ENCODE measurements around the gene SH2B2.

Gene SH2B2

GRCh38 chr7:102320601-102321350 lies 34.1 kb downstream of the SH2B2 start:
- no peak for ATAC-seq
- TF ChIP-seq CSRNP3 (CRISPR knock-in tag; IDR thresholded peaks at IDR 0.05) (no peak), GLIS3 (CRISPR knock-in tag; IDR thresholded peaks at IDR 0.05) (no peak), TSHZ2 (CRISPR knock-in tag; IDR thresholded peaks at IDR 0.05) (no peak), ARNTL (CRISPR knock-in tag; IDR thresholded peaks at IDR 0.05; ENCODE audit: borderline replicate concordance, low read depth) (no peak), SNAI2 (CRISPR knock-in tag; IDR thresholded peaks at IDR 0.05) (no peak), TCF4 (CRISPR knock-in tag; IDR thresholded peaks at IDR 0.05; ENCODE audit: borderline replicate concordance) (no peak), TOX (CRISPR knock-in tag; IDR thresholded peaks at IDR 0.05; ENCODE audit: borderline replicate concordance) (no peak), RARB (CRISPR knock-in tag; IDR thresholded peaks at IDR 0.05) (no peak), CSDC2 (CRISPR knock-in tag; IDR thresholded peaks at IDR 0.05) (no peak)
- TF ChIP-seq, protein P1, sequence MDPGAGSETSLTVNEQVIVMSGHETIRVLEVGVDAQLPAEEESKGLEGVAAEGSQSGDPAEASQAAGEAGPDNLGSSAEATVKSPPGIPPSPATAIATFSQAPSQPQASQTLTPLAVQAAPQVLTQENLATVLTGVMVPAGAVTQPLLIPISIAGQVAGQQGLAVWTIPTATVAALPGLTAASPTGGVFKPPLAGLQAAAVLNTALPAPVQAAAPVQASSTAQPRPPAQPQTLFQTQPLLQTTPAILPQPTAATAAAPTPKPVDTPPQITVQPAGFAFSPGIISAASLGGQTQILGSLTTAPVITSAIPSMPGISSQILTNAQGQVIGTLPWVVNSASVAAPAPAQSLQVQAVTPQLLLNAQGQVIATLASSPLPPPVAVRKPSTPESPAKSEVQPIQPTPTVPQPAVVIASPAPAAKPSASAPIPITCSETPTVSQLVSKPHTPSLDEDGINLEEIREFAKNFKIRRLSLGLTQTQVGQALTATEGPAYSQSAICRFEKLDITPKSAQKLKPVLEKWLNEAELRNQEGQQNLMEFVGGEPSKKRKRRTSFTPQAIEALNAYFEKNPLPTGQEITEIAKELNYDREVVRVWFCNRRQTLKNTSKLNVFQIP (CRISPR knock-in tag; IDR thresholded peaks at IDR 0.05; ENCODE audit: borderline replicate concordance, low read depth) = no peak

DNA sequence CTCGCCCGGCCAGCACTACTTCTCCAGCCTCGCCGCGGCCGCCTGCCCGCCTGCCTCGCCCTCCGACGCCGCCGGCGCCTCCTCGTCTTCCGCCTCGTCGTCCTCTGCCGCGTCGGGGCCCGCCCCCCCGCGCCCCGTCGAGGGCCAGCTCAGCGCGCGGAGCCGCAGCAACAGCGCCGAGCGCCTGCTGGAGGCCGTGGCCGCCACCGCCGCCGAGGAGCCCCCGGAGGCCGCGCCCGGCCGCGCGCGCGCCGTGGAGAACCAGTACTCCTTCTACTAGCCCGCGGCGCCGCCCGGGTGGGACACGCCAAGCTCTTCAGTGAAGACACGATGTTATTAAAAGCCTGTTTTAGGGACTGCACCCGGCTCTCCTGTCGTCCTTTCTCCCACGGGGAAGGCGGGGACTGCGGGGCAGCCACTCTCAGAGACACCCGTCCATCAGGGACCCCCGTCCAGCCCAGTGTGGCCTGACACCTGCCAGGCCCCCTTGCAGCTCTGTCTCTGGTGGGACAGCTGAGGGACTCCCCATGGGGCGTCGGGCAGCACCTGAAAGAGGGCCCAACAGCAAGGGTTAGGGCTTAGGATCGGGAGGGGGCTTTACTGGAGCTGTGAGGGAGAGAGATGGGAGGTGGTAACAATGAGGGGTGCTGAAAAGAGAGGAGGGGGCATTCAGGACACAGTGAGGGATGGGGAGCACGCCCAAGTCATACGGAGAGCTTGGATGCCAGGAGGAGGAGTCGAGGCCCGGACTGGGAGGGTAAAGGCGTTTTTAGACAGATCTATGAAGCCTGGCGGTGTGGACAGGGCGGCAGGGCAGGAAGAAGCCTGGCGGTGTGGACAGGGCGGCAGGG lies 34.9 kb downstream of the SH2B2 start:
- TF ChIP-seq, protein P1 (CRISPR knock-in tag; IDR thresholded peaks at IDR 0.05; ENCODE audit: borderline replicate concordance, low read depth) = no peak
- no peak for ATAC-seq

DNA sequence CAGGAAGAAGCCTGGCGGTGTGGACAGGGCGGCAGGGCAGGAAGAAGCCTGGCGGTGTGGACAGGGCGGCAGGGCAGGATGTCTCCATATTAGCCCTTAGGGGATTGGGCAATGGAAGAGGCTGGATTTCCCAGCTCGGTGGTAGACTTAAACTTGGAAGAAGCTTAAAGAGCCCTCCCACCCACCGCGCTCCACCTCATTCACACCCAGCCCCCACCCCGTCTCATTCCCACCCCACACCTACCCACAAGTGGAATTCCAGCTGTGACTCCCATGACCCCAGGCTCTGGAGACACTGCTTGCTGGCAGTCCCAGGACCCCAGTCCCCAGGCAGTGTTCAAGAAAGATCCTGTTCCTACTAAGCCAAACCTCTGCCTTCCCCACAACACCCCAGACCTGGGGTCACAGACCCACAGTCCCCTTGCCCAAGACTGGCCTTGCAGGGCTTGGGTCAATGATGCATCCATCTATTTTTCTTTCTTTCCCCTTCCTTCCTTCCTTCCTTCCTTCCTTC lies 35.6 kb downstream of the SH2B2 start:
- ATAC-seq = no peak
- TF ChIP-seq ZFP3 (CRISPR knock-in tag; IDR thresholded peaks at IDR 0.05) (no peak), GLIS3 (CRISPR knock-in tag; IDR thresholded peaks at IDR 0.05) (no peak), TSHZ2 (CRISPR knock-in tag; IDR thresholded peaks at IDR 0.05) (no peak), ISL1 (CRISPR knock-in tag; IDR thresholded peaks at IDR 0.05) (no peak), CSDC2 (CRISPR knock-in tag; IDR thresholded peaks at IDR 0.05) (no peak), BACH2 (CRISPR knock-in tag; IDR thresholded peaks at IDR 0.05; ENCODE audit: borderline replicate concordance) (no peak), ESRRG (CRISPR knock-in tag; IDR thresholded peaks at IDR 0.05) (no peak), ZFP30 (CRISPR knock-in tag; IDR thresholded peaks at IDR 0.05) (no peak), ZC3H10 (CRISPR knock-in tag; IDR thresholded peaks at IDR 0.05) (no peak), PATZ1 (CRISPR knock-in tag; IDR thresholded peaks at IDR 0.05; ENCODE audit: borderline replicate concordance) (no peak), RARB (CRISPR knock-in tag; IDR thresholded peaks at IDR 0.05) (no peak), PPARA (CRISPR knock-in tag; IDR thresholded peaks at IDR 0.05; ENCODE audit: borderline replicate concordance) (no peak)
- TF ChIP-seq, protein P1 (CRISPR knock-in tag; IDR thresholded peaks at IDR 0.05; ENCODE audit: borderline replicate concordance, low read depth) = no peak
- TF ChIP-seq, protein P2, sequence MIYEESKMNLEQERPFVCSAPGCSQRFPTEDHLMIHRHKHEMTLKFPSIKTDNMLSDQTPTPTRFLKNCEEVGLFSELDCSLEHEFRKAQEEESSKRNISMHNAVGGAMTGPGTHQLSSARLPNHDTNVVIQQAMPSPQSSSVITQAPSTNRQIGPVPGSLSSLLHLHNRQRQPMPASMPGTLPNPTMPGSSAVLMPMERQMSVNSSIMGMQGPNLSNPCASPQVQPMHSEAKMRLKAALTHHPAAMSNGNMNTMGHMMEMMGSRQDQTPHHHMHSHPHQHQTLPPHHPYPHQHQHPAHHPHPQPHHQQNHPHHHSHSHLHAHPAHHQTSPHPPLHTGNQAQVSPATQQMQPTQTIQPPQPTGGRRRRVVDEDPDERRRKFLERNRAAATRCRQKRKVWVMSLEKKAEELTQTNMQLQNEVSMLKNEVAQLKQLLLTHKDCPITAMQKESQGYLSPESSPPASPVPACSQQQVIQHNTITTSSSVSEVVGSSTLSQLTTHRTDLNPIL (CRISPR knock-in tag; IDR thresholded peaks at IDR 0.05; ENCODE audit: low read depth) = no peak
